ENCODE results near the gene P2RY11. TPM values are rescaled to one million over a fixed set of nuclear protein-coding genes. Genes with fewer than 3 reads are reported as not detected.

The P2RY11 gene
- total RNA-seq, 1 experiment from 2014 or later: 23.7 TPM

DNA sequence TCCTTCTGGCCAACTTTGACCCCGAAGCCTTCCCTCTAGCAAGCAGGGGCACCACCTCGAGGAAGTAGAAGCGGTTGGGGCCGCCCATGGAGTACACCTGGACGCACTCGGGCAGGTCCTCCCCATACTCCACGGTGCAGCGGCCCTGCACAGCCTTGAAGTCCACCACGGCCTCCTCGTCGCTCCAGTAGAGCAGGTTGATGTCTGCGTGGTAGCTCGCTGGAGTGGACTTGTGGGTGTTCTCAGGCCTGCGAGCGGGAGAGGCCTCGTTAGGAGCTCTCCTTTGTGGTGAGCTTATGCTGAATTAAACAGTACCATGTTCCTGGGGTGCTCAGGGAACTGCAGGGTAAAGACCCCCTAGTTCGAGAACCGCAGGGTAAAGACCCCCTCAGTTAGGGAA is 30.5 kb downstream of the P2RY11 start:
- POLR2A ChIA-PET (ENCODE audit: unreplicated experiment): no interaction called here
- Histone ChIP-seq H2AFZ (no peak overlapping the region), H3K36me3 (ENCODE audit: low read depth) (peaks cover 54% of the 10 kb centered on the region), H3K27me3 (ENCODE audit: insufficient read depth, low read depth) (no peaks in the 10 kb centered on the region), H4K20me1 (ENCODE audit: insufficient read depth) (peaks cover 3% of the 10 kb centered on the region; the same call in 1 of the 2 replicates), H3K4me3 (no peak overlapping the region), H3K4me1 (replicated peaks; ENCODE audit: insufficient read depth) (no peaks in the 10 kb centered on the region), H3F3A (ENCODE audit: insufficient read depth, low read depth) (peaks cover 4% of the 10 kb centered on the region; the same call in 1 of the 2 replicates), H3K4me2 (no peak overlapping the region), H3K27ac (no peak overlapping the region), H3K79me2 (ENCODE audit: low read depth) (no peaks in the 10 kb centered on the region), H3K9me3 (ENCODE audit: insufficient read depth, low read depth) (no peaks in the 10 kb centered on the region), H3K9me2 (ENCODE audit: insufficient read depth) (no peaks in the 10 kb centered on the region)
- intact Hi-C loops (cut with micrococcal nuclease; ENCODE audit: unreplicated experiment): no loop called here
- CTCF ChIA-PET: no interaction called here
- no TSS peak for BruUV-seq (replicated peaks)
- TF ChIP-seq EZH2 (IDR thresholded peaks at IDR 0.05; ENCODE audit: low read depth): no peak
- TF ChIP-seq, protein P1, sequence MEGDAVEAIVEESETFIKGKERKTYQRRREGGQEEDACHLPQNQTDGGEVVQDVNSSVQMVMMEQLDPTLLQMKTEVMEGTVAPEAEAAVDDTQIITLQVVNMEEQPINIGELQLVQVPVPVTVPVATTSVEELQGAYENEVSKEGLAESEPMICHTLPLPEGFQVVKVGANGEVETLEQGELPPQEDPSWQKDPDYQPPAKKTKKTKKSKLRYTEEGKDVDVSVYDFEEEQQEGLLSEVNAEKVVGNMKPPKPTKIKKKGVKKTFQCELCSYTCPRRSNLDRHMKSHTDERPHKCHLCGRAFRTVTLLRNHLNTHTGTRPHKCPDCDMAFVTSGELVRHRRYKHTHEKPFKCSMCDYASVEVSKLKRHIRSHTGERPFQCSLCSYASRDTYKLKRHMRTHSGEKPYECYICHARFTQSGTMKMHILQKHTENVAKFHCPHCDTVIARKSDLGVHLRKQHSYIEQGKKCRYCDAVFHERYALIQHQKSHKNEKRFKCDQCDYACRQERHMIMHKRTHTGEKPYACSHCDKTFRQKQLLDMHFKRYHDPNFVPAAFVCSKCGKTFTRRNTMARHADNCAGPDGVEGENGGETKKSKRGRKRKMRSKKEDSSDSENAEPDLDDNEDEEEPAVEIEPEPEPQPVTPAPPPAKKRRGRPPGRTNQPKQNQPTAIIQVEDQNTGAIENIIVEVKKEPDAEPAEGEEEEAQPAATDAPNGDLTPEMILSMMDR (conservative IDR thresholded peaks at IDR 0.05): no peak
- no peak for DNase-seq

DNA sequence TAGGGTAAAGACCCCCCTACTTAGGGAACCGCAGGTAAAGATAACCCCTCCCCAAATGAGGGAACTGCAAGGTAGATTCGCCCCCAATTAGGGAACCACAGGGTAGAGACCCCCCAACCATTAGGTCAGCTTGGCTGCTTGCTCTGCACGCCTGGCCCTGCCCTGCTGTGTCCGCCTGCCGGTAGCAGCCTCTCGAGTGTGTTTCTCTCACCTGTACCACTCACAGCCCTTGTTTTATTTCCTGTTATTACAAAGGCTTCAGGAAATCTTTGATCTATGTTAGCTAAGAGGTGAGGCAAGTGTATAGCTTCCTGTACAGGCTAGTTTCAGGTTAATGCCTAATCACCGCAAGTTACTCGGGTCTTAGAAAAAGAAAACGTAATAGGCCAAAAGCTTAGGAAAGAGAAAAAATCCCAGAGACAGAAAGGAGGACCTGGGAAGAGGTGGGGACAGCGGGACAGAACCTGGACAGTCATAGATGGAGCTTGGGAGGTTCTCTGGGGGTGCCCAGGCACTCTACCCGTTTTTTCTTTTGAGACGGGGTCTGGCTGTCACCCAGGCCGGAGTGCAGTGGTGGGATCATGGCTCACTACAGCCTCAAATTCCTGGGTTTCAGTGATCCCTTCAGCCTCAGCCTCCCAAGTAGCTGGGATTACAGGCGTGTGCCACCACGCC is 31.3 kb downstream of the P2RY11 start:
- Histone ChIP-seq H3K4me2 (no peak overlapping the region), H3K4me3 (no peak overlapping the region), H3K9me2 (ENCODE audit: insufficient read depth) (no peaks in the 10 kb centered on the region), H3K36me3 (ENCODE audit: low read depth) (peaks cover 51% of the 10 kb centered on the region), H3K9me3 (ENCODE audit: insufficient read depth, low read depth) (no peaks in the 10 kb centered on the region), H3K27me3 (ENCODE audit: insufficient read depth, low read depth) (no peaks in the 10 kb centered on the region), H3K27ac (no peak overlapping the region), H2AFZ (no peak overlapping the region), H3F3A (ENCODE audit: insufficient read depth, low read depth) (peaks cover 4% of the 10 kb centered on the region; the same call in 1 of the 2 replicates), H4K20me1 (ENCODE audit: insufficient read depth) (peaks cover 3% of the 10 kb centered on the region; the same call in 1 of the 2 replicates), H3K79me2 (ENCODE audit: low read depth) (no peaks in the 10 kb centered on the region), H3K4me1 (replicated peaks; ENCODE audit: insufficient read depth) (no peaks in the 10 kb centered on the region)
- no TSS peak for BruUV-seq (replicated peaks)
- ChIA-PET POLR2A (ENCODE audit: unreplicated experiment) (interaction anchor here (0.6 kb wide), 1 partner anchor 192 kb away, joined by 6 read pairs; no protein-coding TSS in a partner anchor), CTCF (no interaction called here)
- DNase-seq: no peak
- no peak for TF ChIP-seq EZH2 (IDR thresholded peaks at IDR 0.05; ENCODE audit: low read depth)
- TF ChIP-seq, protein P1 (conservative IDR thresholded peaks at IDR 0.05): no peak
- intact Hi-C loops (cut with micrococcal nuclease; ENCODE audit: unreplicated experiment): no loop called here

DNA sequence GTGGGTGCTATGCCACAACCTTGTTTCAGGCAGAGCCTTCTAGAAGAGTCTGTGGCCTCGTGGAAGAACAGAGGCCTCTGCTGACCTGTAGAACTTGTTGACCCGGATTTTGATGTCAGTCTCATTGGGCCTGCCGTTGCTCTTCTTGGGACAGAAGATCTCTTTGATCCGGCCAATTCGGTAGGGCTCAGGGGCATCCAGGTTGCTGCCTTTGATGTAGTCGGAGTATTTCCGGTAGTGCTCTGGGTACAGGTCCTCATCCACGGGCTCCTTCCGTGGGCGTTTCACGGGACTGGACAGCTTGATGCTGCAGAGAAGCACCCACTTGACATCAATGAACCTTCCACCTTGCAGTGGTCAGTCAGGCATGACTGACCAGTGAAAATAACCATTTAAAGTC is 32.2 kb downstream of the P2RY11 start:
- no peaks in the 10 kb centered on the region for H3K9me2 ChIP-seq (ENCODE audit: insufficient read depth)
- ChIA-PET CTCF (no interaction called here), POLR2A (ENCODE audit: unreplicated experiment) (interaction anchor here (0.6 kb wide), 1 partner anchor 190 kb away, joined by 3 read pairs; the partner anchor contains the start of gene RAVER1)
- peaks cover 3% of the 10 kb centered on the region; the same call in 1 of the 2 replicates for H4K20me1 ChIP-seq (ENCODE audit: insufficient read depth)
- H3K4me1 ChIP-seq (replicated peaks; ENCODE audit: insufficient read depth): no peaks in the 10 kb centered on the region
- H3K4me2 ChIP-seq: no peak overlapping the region
- peaks cover 4% of the 10 kb centered on the region; the same call in 1 of the 2 replicates for H3F3A ChIP-seq (ENCODE audit: insufficient read depth, low read depth)
- no peaks in the 10 kb centered on the region for H3K79me2 ChIP-seq (ENCODE audit: low read depth)
- H3K4me3 ChIP-seq: no peak overlapping the region
- no peak overlapping the region for H3K27ac ChIP-seq
- no peaks in the 10 kb centered on the region for H3K27me3 ChIP-seq (ENCODE audit: insufficient read depth, low read depth)
- H2AFZ ChIP-seq: no peak overlapping the region
- intact Hi-C loops (cut with micrococcal nuclease; ENCODE audit: unreplicated experiment): no loop called here
- H3K9me3 ChIP-seq (ENCODE audit: insufficient read depth, low read depth): no peaks in the 10 kb centered on the region
- no TSS peak for BruUV-seq (replicated peaks)
- TF ChIP-seq, protein P1 (conservative IDR thresholded peaks at IDR 0.05): no peak
- TF ChIP-seq EZH2 (IDR thresholded peaks at IDR 0.05; ENCODE audit: low read depth): no peak
- H3K36me3 ChIP-seq (ENCODE audit: low read depth): peaks cover 53% of the 10 kb centered on the region
- DNase-seq: no peak

Data from PC-9 (cell line).